Prostate gland (tissue), 2 donors: ENCODE measurements around the gene C1GALT1C1L.

ENCODE experiments used
- CTCF ChIP-seq, 4 experiments: fragments of 200-600 bp in 2 of 4; fragments of 450-650 bp in 2 of 4; sonication (generic) in 2 of 4; IDR thresholded peaks; 1 replicate in 3 of 4; 2 replicates in 1 of 4; pipeline ENCODE4 v1.5.1; 2016 to 2019; ENCODE audit warnings: antibody characterized with exemption in 4 of 4, mild to moderate bottlenecking in 2 of 4, moderate library complexity in 2 of 4
- POLR2AphosphoS5 ChIP-seq: sonication (generic); formaldehyde crosslinking; IDR thresholded peaks from one replicate; pipeline ENCODE4 v1.6.1; 2017; ENCODE audit warnings: antibody characterized with exemption

DNA sequence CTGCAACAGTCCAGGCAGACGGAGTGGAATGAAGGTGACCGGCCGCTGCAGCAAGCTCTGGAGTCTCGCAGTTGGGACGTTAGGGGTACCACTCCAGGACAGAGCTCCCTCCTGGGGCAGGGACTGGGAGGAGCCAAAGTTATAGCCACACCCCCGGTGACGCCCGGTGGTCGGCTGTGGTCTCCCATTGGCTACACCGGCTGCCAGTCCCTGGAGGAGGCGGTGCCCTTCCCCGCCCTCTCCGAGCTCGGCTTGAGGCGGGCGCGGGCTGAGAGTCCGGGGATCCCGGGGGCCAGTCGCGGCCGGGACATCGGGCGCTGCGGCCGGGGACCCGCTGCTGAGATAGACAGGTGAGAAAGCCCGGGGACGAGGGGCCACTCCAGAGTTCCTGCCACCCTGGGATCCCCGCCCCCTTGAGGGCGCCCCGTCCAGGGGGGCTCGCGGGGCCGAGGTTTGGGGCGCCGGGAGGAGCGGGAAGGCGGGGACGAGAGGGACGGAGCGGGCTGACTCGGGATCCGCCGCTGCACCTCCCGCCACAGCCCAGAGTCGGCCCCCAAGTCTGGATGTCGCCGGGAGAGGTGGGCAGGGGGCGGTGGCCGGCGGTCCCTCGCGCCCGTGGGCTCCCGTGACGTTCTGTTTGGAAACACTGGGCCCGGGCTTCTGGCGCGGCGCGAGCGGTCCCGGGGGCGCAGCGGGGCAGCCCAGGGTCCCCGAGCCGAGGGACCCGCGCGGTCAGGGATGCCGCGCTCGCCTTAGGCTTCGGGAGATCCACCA lies 39.0 kb downstream of the C1GALT1C1L start, which contains the start of gene PLEKHH2:
- no peak for TF ChIP-seq CTCF (IDR thresholded peaks at IDR 0.05)
- peak; percentile 84 for TF ChIP-seq POLR2AphosphoS5
